K562 (cell line): Measurements from ENCODE around the gene PRR15L. TPM values are rescaled to one million over a fixed set of nuclear protein-coding genes. Genes with fewer than 3 reads are reported as not detected.
A peak's percentile ranks its signal among the peaks of the same experiment; 100 is the strongest.

Experiments used
- BRF1 ChIP-seq: IDR thresholded peaks from 3 replicates; pipeline ENCODE4 v1.6.1; 2011; ENCODE audit warnings: borderline replicate concordance, mild to moderate bottlenecking; ENCODE audit not compliant: insufficient read length; ENCODE audit errors: extremely low read depth
- DMBX1 ChIP-seq: fragments of 250-450 bp; sonication (Bioruptor Pico); IDR thresholded peaks from 2 replicates; pipeline ENCODE4 v1.8.0; 2022; ENCODE audit warnings: inconsistent platforms, mild to moderate bottlenecking, moderate library complexity, borderline replicate concordance
- ETV1 ChIP-seq: fragments of 450-650 bp; conservative IDR thresholded peaks from 2 replicates; pipeline ENCODE4 v1.6.1; 2016; ENCODE audit warnings: missing genetic modification characterization, control low read depth, low read depth, missing compliant biosample characterization
- EZH2 ChIP-seq: IDR thresholded peaks from 2 replicates; pipeline ENCODE4 v1.6.1; 2012; ENCODE audit warnings: low read depth, mild to moderate bottlenecking, inconsistent platforms, low read length, borderline replicate concordance
- PHF21A ChIP-seq: fragments of 450-650 bp; IDR thresholded peaks from 2 replicates; pipeline ENCODE4 v1.6.1; 2017; ENCODE audit warnings: low read depth, borderline replicate concordance
- POLR3G ChIP-seq: IDR thresholded peaks from 2 replicates; pipeline ENCODE4 v1.6.1; 2011; ENCODE audit not compliant: insufficient read length, insufficient replicate concordance; ENCODE audit errors: extremely low read depth
- PTBP1 ChIP-seq: fragments of 200-400 bp; formaldehyde crosslinking; IDR thresholded peaks from 2 replicates; pipeline ENCODE4 v1.6.1; 2017; ENCODE audit warnings: low read depth, low read length
- SNRNP70 ChIP-seq: fragments of 200-400 bp; formaldehyde crosslinking; optimal IDR thresholded peaks from 2 replicates; pipeline ENCODE3; 2017; ENCODE audit warnings: low read depth, low read length
- SOX6 ChIP-seq: fragments of 450-650 bp; IDR thresholded peaks from 2 replicates; pipeline ENCODE4 v1.6.1; 2014; ENCODE audit warnings: mild to moderate bottlenecking
- ZNF444 ChIP-seq: fragments of 250-450 bp; sonication (Bioruptor Pico); IDR thresholded peaks from 2 replicates; pipeline ENCODE4 v1.4.0; 2020; ENCODE audit warnings: mild to moderate bottlenecking, moderate library complexity
- polyA plus RNA-seq, 8 experiments: library from polyadenylated mRNA; depleted of rRNA in 4 of 8; stranded (reverse) in 5 of 8; unstranded in 3 of 8; fragments of >200 nt; fragmentation: Nextera tagmentation in 2 of 8; fragmentation: Illumina TruSeq in 1 of 8; extraction: Ambion mirVana in 2 of 8; extraction: Trizol in 1 of 8; gene quantifications; 2 replicates each; pipeline versions ENCODE4 v1.2.1 to v1.2.3, GENCODE V29; 2011 to 2014; ENCODE audit warnings: inconsistent platforms in 1 of 8, missing spikeins in 1 of 8
- total RNA-seq, 7 experiments: library from RNA; depleted of rRNA in 6 of 7; stranded (reverse); fragments of >200 nt in 6 of 7; fragmentation: Illumina TruSeq in 2 of 7; extraction: Trizol in 2 of 7; gene quantifications; 2 replicates each; pipeline versions ENCODE4 v1.2.1 to v1.2.3, GENCODE V29; 2011 to 2021; ENCODE audit warnings: low replicate concordance in 1 of 7
- TF ChIP-seq, protein P1 (sequence below): fragments of 450-650 bp; IDR thresholded peaks from 2 replicates; pipeline ENCODE4 v1.6.1; 2016; ENCODE audit warnings: missing biosample characterization, missing genetic modification characterization
- TF ChIP-seq, protein P2 (sequence below), 2 experiments: fragments of 150-350 bp in 1 of 2; IDR thresholded peaks; 2 replicates each; pipeline ENCODE4 v1.6.1; 2012 to 2016; ENCODE audit warnings: low read depth in 2 of 2, low read length in 2 of 2, mild to moderate bottlenecking in 1 of 2, moderate library complexity in 1 of 2
- TF ChIP-seq, protein P3 (sequence below): sonication (generic); formaldehyde crosslinking; IDR thresholded peaks from 2 replicates; pipeline ENCODE4 v1.8.1; 2023; ENCODE audit warnings: mild to moderate bottlenecking, missing genetic modification reagents
- TF ChIP-seq, protein P4 (sequence below): IDR thresholded peaks from 3 replicates; pipeline ENCODE4 v1.6.1; 2011; ENCODE audit warnings: borderline replicate concordance, mild to moderate bottlenecking, moderate library complexity; ENCODE audit not compliant: insufficient read length; ENCODE audit errors: extremely low read depth

PRR15L gene
- total and polyA plus RNA-seq, 9 of the 15 experiments (the other 6 are each of a cell fraction or from before 2014, with no cell fraction given), result 0.03 TPM; not detected in 8

DNA sequence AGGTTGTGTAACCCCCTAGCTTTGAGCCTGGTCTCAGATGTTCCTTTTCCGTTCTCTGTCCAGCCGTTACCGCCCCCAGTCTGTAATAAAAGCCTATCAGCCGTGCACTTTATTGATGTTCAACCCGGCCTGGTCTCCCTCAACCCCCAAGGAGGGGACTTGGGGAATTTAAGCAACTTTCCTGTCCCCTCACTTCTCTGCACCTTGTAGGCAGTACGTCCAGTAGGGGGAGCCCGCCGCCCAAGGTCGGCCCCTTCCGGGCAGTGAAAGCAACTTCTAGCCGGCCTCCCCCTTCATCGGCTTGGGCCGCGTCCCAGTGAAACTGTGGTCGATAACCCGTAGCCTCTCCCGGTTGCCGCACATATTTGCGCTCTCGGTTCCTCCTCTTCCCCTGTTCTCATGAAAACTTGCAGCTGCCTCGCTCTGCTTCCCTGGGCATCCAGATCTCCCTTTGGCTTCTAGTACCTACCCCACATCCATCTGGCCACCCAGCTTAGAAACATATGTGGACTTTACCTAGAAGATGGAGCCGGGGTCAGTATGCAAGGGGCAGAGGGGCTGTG is 8.4 kb downstream of the PRR15L start (continued):
- TF ChIP-seq, protein P1, sequence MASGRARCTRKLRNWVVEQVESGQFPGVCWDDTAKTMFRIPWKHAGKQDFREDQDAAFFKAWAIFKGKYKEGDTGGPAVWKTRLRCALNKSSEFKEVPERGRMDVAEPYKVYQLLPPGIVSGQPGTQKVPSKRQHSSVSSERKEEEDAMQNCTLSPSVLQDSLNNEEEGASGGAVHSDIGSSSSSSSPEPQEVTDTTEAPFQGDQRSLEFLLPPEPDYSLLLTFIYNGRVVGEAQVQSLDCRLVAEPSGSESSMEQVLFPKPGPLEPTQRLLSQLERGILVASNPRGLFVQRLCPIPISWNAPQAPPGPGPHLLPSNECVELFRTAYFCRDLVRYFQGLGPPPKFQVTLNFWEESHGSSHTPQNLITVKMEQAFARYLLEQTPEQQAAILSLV (tag), result no peak
- TF ChIP-seq, protein P2, sequence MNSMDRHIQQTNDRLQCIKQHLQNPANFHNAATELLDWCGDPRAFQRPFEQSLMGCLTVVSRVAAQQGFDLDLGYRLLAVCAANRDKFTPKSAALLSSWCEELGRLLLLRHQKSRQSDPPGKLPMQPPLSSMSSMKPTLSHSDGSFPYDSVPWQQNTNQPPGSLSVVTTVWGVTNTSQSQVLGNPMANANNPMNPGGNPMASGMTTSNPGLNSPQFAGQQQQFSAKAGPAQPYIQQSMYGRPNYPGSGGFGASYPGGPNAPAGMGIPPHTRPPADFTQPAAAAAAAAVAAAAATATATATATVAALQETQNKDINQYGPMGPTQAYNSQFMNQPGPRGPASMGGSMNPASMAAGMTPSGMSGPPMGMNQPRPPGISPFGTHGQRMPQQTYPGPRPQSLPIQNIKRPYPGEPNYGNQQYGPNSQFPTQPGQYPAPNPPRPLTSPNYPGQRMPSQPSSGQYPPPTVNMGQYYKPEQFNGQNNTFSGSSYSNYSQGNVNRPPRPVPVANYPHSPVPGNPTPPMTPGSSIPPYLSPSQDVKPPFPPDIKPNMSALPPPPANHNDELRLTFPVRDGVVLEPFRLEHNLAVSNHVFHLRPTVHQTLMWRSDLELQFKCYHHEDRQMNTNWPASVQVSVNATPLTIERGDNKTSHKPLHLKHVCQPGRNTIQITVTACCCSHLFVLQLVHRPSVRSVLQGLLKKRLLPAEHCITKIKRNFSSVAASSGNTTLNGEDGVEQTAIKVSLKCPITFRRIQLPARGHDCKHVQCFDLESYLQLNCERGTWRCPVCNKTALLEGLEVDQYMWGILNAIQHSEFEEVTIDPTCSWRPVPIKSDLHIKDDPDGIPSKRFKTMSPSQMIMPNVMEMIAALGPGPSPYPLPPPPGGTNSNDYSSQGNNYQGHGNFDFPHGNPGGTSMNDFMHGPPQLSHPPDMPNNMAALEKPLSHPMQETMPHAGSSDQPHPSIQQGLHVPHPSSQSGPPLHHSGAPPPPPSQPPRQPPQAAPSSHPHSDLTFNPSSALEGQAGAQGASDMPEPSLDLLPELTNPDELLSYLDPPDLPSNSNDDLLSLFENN (IDR thresholded peaks at IDR 0.05; ENCODE audit: low read depth in 2 of 2, low read length in 2 of 2), result no peak
- TF ChIP-seq PTBP1 (no peak), POLR3G (no peak), EZH2 (no peak), DMBX1 (no peak), ETV1 (tag) (peak; percentile 62), SNRNP70 (no peak), SOX6 (no peak), ZNF444 (CRISPR knock-in tag) (no peak), BRF1 (no peak), PHF21A (no peak)
- TF ChIP-seq, protein P3, sequence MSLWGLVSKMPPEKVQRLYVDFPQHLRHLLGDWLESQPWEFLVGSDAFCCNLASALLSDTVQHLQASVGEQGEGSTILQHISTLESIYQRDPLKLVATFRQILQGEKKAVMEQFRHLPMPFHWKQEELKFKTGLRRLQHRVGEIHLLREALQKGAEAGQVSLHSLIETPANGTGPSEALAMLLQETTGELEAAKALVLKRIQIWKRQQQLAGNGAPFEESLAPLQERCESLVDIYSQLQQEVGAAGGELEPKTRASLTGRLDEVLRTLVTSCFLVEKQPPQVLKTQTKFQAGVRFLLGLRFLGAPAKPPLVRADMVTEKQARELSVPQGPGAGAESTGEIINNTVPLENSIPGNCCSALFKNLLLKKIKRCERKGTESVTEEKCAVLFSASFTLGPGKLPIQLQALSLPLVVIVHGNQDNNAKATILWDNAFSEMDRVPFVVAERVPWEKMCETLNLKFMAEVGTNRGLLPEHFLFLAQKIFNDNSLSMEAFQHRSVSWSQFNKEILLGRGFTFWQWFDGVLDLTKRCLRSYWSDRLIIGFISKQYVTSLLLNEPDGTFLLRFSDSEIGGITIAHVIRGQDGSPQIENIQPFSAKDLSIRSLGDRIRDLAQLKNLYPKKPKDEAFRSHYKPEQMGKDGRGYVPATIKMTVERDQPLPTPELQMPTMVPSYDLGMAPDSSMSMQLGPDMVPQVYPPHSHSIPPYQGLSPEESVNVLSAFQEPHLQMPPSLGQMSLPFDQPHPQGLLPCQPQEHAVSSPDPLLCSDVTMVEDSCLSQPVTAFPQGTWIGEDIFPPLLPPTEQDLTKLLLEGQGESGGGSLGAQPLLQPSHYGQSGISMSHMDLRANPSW (CRISPR knock-in tag), result peak; percentile 50; the same call in 1 of the 2 replicates
- TF ChIP-seq, protein P4, sequence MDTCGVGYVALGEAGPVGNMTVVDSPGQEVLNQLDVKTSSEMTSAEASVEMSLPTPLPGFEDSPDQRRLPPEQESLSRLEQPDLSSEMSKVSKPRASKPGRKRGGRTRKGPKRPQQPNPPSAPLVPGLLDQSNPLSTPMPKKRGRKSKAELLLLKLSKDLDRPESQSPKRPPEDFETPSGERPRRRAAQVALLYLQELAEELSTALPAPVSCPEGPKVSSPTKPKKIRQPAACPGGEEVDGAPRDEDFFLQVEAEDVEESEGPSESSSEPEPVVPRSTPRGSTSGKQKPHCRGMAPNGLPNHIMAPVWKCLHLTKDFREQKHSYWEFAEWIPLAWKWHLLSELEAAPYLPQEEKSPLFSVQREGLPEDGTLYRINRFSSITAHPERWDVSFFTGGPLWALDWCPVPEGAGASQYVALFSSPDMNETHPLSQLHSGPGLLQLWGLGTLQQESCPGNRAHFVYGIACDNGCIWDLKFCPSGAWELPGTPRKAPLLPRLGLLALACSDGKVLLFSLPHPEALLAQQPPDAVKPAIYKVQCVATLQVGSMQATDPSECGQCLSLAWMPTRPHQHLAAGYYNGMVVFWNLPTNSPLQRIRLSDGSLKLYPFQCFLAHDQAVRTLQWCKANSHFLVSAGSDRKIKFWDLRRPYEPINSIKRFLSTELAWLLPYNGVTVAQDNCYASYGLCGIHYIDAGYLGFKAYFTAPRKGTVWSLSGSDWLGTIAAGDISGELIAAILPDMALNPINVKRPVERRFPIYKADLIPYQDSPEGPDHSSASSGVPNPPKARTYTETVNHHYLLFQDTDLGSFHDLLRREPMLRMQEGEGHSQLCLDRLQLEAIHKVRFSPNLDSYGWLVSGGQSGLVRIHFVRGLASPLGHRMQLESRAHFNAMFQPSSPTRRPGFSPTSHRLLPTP, result no peak
